ENCODE data around the gene PREX1.

PREX1 gene

DNA sequence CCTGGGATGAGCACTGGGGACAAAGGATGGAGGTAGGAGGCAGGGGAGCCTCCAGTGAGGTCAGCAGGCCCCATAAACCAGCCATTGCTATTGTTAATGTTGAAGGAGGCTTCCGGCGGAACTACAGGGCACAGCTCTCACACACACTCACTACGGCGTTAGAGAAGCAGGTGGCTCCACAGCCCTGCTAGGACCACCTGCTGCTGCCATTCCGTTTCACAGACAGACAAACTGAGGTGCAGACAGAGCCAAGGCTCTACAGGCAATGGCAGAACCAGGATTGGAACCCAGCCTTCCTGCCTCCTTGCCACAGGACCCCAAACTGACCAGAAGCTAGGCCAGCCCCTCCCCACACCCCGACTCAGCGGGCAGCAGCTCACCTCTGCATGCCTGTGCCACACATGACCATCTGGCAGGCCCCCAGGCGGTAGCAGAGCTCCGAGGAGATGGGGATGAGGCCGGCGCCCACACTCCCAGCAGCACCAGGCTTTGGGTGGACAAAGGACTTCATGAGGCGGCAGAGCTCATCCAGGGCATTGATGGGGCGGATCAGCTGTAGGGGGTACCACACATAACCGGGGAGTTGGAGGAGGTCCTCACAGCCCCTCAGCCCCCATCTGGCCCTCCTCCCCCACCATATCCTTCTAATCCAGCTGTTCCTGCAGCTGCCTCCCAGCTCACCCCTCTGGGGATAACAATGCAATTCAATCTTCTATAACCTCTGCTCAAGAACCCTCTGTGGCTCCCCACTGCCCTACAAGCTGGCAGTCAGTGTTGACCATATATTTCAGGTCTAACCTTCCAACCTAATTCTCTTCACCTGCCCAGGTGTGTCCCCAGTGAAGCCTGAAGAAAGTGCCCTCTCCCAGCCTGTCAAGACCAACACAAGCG lies 198.5 kb downstream of the PREX1 start:
- no peak for DNase-seq

DNA sequence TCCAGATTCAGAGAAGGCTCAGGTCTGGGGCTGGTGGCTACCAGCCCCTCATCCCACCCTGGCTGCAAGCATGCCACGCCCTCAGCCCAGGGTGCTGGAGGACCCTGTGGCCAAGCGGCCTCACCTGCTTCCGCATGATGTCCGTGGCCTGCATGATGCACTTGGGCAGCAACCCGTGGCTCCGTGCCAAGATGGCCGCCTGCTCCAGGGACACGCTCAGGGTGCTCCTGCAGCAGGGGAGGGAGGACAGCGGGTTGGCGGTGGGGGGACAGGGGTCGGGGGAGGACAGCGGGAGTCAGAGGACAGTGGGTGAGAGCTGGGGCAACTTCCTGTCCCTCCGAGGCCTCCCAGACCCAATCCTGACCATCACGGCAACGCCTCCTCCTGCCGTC lies 200.1 kb downstream of the PREX1 start:
- DNase-seq, result no peak

DNA sequence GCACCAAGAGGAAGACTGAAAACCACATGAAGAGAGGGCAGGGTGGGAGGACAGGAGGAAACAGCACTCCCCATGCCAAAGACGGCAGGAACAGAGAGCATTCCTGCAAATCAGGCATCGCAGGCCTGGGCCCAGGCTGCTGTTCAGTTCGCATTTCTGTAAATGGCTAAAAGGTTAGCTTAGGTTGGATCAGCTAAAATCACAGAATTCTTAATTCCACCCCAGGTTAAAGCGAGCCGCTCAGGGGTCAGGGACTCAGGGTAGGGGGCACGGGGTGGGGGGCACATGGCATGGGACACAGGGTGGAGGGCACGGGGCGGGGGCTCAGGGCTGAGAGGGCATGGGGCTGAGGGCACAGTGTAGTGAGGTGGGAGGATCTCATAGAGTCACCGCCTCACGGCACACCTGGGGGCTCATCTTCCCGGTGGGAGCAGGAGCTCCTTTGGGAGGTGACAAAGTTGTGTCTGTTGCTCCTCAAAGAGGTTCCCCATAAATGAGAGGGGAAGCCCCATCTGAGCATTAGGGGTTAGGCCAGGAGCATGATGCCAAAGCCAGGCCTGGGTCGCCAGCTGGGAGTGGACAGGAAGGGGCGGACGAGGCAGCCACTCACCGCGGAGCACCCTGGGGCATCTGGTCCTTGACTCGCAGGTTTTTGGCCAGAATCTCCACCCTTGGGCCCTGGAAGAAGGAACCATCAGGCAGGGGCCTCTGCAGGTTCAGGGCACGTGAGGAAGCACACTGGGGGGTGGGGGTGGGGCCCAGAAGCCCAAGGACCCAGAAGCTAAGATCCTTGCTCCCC lies 200.7 kb downstream of the PREX1 start:
- DNase-seq, result no peak

DNA sequence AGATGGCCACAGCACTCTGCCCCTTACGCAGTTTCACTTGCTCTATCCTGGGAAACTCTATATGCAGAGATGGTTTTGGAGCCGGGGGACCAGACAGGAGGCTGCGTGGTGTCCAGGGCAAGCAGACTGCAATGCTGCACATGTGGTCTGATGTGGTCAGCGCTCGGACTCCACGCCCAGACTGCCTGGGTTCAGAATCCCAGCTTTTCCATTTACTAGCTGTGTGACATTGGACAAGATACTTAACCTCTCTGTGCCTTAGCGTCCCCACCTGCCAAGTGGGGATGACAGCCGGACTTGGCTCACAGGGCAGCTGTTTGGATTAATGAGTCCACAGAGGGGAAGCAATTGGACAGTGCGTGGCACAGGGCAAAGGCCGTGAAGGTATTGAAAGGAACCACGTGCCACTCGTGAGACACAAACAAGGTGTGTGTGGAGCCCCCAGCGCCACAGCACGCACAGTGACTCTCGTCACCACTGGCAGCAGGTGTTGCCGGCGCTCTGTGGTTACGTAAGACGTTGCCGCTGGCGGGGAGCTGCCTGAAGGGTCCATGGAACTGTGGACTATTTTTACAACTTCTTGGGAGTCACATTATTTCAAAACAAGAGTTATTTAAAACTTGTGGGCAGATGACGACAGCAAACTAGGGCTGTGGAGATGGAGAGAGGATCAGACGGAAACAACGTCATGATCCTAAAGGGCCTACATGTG lies 201.4 kb downstream of the PREX1 start:
- DNase-seq, result peak; percentile 13

DNA sequence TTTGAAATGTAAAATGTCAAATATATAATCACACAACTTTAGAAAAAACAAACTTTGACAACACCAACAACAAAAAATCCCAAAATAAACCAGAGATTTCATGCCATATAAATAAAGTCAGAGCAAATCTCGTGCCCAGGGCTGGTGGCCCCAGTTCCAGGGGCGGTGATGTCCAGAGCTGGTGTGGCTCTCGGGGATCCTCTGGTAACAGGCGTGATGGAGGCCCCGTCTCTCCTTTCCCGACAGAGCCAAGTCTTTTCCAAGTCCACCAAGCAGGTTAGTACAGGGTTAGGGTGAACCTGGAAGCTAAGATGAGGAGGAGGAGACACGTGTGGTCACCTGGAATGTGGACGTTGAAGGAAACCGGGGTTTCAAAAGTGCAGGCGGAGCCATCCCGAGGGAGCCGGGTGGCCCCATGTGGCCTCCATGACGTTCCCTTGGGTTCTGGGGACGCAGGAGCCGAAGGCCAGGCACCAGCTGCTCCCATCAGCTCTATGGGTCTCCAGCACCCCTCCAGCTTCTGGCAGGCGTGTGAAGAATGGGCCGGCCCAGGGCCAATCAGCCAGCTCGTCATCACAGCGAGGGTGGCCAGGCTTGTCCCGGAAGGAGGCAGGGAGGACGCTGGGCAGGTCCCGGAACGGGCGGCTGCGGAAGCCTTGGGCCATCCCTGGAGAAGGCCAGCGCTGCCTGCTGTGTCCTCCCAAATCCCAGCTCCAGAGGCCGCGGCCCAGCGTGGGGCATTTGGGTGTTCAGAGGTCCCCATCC lies 202.5 kb downstream of the PREX1 start:
- no peak for DNase-seq

DNA sequence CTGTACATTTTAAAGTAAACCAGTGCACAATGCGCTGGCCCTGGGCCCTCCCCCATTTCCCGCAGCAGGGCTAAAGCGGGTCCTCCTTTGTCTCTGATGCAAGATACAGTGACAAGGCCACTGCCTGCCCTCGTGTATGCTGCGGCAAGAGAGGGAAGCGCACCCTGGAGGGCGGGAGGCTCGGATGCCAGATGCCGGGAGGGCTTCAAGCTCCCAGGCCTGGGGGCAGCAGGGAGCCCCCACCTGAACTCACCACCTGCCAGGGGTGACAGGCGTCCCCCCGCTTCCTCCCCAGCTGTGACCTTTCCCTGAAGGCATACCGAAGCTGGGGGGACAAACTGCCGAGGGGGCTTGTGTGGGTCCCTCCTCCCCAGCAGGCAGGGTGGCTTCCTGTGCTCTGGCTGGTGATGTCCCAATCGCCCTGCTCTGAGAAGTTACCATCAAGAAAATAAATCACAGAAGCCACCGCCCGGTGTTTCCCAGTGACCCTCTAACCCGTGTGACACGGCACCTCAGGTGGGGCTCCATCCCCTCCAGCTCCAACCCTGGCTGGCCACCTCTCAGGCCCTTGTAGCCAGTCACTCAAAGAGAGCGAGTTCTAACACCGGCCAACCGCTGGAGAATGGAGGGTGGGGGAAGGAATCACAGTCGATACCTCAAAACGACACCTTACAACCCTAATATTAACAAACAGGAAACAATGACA lies 203.3 kb downstream of the PREX1 start:
- no peak for DNase-seq

DNA sequence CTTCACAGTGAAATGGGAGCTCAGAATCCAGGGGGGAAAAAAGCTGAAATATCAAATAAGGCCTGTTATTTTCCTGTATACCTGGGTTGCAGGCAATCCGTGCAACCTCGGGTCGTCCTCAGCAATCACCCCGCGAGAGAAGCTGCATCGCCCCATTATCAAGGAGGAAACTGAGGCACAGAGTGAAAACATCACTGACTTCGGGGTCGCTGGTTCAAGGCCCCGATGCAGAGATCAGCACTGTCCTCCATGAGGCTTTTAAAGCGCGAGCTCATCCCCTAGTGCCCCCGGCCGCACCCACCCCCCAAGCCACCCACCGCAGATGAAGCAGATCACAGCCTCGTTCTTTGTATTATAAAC lies 203.9 kb downstream of the PREX1 start:
- no peak for DNase-seq

DNA sequence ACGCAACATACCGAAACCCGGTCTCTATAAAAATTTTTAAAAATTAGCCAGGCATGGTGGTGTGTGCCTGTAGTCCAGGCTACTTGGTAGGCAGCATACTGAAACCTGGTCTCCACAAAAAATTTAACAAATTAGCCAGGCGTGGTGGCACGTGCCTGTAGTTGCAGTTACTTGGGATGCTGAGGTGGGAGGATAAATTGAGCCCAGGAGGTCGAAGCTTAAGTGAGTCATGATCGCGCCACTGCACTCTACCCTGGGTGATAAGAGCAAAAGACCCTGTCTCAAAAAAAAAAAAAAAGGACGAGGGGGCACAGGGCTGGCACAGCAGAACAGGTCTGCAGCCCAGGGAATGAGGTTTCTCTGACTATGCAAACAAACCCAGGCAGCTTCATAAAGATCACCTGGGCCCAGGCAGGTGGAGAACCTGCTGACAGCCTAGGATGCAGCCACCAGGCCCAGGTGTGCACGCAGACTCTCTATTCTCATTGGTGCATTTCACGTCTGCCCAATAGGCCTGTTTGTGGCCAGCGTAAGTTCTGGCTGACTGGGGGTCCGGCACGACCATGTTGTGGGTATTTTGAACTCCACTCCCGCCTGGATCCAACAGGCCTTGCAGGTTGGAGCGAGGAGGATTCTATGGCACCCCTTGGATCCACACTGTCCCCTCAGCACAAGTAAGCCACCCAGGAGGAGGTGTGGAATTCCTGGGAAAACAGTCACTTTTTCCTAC lies 204.5 kb downstream of the PREX1 start:
- DNase-seq, result no peak

DNA sequence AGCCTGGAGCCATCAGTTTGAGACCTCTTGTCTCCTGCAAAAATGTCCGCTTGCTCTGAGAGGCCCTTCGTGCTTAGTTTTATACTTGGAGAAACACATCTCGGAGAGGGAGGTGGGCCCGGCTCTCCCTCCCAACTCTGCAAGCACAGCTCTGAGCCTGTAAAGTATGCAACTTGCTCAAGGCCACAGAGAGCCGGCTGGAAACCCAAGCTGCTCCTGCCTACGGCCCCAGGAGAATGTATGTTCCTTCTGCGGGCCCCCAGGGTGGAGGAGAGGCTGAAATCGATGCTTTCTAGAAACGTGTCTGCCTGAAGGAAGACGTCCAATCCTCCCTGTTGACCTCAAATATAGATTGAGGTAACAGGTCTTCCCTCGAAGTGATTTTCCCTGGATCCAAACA lies 205.4 kb downstream of the PREX1 start:
- no peak for DNase-seq

DNA sequence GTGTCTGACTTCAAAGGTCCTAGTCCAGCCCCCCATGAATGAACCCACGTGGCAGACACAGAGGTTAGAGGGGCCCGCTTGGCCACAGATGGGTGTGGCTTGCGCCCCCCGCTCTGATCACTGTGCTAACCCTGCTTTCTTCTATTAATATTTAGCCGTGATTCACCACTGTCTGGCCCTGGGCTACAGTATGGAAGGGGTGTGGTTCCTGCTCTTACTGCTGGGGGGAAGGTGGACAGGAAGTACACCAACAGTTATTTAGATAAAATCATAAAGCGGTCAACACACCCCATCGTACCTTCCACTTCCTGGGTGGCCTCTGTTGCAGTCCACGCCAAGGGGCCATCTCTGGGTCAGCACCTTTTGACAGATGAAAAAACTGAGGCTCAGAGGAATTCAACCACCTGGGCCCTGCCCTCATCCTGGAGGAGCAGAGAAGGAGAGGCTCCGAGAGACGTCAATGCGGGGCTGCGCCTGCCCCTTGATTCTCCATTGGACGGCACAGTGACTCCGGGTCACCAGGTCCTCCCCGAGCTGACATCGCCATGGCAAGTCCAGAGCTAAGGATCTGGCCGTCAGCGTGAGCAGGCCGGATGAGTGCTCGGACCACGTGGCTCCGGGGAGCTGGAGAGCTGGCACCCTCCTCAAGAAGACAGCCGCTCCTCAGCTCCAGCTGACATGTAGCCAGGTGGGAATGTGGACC lies 206.3 kb downstream of the PREX1 start:
- DNase-seq, result no peak

DNA sequence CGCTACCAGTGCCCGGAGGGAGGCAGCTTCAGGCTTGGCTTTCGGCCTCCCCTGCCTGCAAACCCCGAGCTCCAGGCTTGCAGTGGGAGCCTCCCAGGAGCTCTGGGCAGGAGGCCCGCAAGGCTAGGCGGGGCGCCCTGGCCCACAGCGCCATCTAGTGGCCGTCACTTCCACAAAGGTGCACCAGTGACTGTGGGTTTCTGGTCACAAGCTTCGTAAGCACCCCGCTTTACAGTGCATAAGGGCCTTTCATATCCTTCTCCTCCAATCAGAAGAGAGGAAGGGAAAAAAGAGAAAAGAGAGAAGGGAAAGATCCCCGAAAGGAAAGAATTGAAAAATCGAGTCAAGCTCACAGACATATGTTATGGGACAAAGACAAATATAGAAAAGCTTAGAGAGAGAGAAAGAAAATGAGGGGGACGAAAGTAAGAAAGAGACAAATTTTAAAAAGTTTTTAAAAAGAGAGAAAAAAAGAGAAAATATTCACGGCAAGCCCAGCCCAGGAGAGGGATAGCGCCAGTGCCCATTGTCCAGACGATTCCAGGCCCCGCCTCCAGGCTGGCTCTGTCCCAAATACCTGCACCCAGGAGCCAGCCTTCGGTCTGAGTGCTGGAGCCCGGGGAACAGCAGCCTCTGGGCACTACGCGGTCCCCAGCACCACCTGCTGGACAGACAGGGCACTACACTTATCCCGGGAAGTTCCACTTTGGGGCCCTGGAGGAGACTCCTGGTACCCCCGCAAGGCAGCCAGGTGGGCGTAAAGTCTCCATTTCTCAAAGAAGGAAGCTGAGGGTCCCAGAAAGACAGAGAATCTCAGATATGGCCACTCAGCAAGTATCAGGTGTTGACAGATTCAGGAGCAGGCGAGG lies 207.1 kb downstream of the PREX1 start:
- peak; percentile 91 for DNase-seq

DNA sequence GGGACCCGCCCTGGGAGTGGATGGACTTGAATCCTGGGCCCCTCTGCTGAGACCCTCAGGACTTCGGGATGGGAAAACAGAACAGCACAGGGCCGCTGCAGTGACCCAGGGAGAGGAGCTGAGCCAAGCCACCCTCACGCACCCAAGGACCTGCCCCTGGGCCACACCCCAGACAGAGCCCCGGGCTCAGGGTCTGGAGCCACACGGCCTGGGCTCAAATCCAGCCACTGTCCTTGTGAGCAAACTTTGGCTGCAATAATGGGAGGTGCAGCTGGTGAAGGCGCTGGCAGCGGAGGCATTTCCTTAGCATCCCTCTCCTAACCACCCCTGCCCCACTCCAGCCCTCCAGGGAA lies 207.7 kb downstream of the PREX1 start:
- no peak for DNase-seq

DNA sequence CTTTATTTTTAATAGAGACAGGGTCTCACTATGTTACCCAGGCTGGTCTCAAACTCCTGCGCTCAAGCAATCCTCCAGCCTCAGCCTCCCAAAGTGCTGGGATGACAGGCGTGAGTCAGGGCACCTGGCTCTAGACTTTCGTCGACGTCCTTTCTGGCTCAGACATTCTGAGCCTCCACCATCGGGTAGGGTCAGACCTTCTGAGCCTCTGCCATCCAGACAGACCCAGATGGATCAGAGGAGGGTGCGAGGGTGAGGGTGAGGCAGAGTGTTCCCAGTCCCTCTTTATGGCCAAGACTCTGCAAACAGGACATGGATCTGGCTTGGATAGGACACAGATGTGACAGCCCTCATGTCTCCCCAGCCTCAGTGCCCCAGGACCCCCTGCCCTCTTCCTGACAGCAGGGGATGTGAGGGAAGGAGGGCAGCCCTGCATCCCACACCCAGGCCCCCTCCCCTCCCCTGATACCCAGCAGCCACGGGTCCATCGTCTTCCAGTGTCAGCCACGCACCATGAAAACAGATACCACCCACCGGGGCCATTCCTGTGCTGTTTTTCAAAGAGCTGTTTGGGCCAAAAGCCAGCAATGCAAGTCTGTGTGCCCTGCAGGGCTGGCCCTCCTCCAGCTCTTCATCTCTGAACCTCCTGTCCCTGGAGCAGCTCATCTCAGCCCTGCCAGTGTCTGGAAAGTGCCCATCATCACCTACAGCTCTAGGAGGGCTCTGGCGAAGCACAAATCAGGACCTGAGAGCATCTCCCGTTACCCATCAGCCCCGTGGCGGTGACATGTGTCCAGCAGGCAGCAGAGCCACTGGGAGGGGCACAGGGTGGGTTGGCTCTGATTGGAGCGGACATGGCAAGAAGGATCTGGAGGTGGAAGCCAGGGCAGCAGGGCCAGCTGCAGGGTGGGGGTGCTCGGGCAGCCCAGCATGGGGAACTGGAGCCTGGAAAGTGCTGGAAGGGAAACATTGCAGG lies 208.4 kb downstream of the PREX1 start:
- peak; percentile 29 for DNase-seq

DNA sequence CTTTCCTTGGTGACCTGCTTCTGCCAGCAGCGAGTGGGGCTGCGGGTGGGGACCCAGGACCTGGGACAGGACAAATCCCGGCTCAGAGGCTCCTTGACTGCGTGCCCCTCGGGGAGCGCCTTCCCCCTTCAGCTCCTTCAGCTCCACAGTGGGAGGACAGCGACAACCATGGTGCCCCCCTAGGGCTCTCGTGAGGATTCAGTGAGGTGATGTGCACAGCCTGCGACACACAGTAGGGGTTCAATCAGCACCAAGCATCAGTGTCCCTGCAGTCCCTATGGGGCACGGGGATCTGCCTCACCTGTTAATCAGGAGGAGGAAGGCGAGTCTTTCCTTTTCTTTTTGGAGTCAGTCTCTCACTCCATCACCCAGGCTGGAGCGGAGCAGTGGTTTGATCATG lies 209.2 kb downstream of the PREX1 start:
- DNase-seq, result peak; percentile 12

DNA sequence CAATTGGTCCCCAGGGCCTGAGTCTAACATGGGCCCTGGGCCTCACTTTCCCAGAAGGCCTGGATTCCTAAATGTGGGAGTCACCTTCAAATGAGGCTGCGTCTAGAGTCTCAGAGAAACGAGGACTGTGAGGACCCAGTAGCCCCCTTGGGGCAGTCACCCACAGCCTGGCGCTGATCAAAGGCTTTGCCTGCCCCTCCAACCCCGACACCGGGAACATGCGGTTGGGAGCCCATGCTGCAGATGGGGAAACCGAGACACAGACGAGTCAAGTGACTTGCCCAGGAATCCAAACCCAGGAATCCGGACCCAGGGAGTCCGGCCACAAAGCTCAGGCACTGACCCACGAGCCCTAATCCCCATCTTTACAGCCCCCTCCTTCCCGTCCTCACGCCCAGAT lies 209.7 kb downstream of the PREX1 start:
- peak; percentile 4 for DNase-seq

DNA sequence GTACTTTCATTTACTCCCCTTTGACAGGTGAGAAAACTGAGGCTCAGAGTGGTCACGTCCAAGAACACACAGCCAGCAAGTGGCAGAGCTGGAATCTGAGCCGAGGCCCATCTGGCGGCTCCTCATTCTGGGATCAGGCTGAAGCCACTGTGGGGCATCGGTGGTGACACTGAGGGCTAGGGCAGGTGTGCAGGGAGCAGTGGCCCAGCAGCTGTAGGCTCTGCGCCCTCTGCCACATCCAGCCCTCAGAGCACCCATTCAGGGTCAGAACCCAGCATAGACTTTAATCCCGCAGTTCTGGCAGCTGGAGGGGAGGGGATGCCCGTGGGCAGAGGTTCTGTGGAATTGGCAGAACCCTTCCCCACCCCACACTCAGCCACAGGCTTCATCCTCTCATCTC lies 210.3 kb downstream of the PREX1 start:
- DNase-seq, result peak; percentile 16

DNA sequence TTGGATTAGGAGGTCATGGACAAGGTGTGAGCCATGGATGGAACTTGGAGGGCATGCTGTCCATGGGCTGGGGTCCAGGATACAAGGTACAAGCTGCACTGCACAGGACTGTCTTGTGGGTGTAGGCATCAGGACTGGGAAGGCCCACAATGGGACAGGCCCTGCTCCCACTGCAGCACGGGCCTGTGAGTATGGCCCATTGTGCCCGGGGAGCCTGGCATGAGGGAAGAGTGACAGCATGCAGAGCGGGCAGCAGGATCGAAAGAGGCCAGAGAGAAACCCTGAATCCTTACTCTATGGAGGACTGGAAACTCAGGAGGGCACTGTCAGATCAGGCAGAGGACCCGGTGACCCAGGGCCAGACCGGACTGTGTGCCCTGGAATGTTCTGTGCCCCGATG lies 211.3 kb downstream of the PREX1 start:
- DNase-seq, result no peak

DNA sequence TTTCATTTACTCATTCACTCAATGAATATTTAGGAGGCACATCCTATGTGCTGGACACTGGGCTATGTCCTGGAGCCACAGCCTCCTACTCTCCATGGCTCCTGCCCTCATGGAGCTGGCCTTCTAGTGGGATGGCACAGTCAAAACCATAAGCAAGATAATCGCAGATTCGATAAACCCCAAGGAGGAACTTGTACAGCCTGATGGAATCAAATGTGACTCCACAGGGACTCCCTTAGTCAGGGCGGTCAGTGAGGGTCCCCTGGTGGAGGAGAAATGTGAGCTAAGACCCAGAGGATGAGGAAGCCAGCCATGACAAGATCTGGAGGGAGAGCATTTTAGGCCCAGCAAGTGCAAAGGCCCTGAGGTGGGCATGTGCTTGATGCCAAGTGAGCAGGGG lies 211.9 kb downstream of the PREX1 start:
- peak; percentile 4 for DNase-seq
